Measurements from ENCODE around the gene NPTXR.

Gene NPTXR

DNA sequence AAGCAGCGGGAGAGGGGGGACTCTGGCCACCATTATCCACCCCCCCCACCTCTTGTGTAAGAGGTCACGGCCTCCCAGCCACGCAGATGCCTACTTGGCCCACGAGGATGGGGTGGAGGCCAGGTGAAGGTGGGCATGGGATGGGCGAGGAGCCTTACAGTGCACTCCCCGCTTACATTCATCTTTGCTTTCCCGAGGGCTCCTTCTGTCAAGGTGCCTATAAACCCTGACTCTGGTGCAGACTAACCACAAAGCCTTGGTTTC is 13.1 kb downstream of the NPTXR start:
- TF ChIP-seq, protein P1, sequence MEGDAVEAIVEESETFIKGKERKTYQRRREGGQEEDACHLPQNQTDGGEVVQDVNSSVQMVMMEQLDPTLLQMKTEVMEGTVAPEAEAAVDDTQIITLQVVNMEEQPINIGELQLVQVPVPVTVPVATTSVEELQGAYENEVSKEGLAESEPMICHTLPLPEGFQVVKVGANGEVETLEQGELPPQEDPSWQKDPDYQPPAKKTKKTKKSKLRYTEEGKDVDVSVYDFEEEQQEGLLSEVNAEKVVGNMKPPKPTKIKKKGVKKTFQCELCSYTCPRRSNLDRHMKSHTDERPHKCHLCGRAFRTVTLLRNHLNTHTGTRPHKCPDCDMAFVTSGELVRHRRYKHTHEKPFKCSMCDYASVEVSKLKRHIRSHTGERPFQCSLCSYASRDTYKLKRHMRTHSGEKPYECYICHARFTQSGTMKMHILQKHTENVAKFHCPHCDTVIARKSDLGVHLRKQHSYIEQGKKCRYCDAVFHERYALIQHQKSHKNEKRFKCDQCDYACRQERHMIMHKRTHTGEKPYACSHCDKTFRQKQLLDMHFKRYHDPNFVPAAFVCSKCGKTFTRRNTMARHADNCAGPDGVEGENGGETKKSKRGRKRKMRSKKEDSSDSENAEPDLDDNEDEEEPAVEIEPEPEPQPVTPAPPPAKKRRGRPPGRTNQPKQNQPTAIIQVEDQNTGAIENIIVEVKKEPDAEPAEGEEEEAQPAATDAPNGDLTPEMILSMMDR (IDR thresholded peaks at IDR 0.05; ENCODE audit: low read depth, low read length), result no peak
- H3K4me3 ChIP-seq (ENCODE audit: low read depth, low read length), result no peak overlapping the region

DNA sequence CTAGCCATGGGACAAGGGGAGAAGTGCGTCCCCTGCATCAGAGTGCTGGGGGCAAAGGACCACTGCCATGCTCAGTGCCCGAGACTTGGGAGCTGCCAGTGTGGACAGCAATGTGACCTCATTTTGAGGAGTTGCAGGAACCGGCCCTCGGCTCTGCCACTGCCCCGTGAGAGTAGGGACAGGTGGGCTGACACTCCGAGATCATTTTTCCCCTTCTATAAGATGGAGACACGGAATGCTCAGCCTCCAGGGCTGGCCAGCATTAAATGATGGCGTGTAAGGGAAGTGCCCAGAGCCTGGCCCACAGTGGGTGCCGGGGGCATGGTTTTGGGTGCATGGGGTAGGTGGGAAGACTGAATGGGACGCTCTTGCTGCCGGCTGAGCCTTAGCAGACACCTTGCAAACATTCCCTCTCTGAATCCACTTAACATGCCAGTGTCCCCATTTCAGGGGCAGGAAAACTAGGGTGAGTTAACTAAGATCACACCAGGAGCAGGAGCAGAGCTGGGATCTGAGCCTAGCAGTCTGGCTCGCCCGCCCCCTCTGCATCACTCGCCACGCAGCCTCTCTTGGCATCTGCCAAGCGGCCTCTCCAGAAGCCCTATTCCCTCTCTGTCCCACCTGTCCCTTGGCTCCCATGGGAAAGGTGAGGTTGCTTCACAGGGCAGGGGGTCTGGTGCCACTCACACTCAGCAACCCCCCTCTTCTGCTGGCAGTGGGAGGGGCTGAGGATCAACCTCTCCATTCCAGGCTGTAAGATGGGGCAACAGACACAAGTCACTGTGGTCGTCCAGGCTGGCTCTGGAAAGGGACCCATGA is 13.6 kb downstream of the NPTXR start:
- no peak overlapping the region for H3K4me3 ChIP-seq (ENCODE audit: low read depth, low read length)
- TF ChIP-seq, protein P1 (IDR thresholded peaks at IDR 0.05; ENCODE audit: low read depth, low read length), result no peak

DNA sequence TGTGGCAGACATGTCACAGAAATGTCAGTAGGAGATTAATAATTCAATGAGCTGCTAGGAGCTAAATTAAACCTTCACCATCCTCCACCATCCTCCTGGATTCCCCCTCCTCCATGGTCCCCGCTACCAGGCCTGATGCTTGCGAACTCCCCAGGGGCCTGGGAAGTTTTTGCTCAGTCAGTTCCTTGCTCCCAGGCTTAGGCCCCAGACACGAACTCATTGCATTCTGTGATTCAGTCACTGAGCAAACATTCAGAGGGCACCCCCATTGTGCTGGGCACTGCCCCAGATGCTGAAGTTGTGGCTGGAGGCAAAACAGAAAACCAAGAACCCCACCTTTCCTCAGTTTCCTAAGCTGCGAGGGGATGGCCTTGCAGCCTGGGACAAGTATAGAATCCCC is 14.3 kb downstream of the NPTXR start:
- TF ChIP-seq, protein P1 (IDR thresholded peaks at IDR 0.05; ENCODE audit: low read depth, low read length), result no peak
- no peak overlapping the region for H3K4me3 ChIP-seq (ENCODE audit: low read depth, low read length)

DNA sequence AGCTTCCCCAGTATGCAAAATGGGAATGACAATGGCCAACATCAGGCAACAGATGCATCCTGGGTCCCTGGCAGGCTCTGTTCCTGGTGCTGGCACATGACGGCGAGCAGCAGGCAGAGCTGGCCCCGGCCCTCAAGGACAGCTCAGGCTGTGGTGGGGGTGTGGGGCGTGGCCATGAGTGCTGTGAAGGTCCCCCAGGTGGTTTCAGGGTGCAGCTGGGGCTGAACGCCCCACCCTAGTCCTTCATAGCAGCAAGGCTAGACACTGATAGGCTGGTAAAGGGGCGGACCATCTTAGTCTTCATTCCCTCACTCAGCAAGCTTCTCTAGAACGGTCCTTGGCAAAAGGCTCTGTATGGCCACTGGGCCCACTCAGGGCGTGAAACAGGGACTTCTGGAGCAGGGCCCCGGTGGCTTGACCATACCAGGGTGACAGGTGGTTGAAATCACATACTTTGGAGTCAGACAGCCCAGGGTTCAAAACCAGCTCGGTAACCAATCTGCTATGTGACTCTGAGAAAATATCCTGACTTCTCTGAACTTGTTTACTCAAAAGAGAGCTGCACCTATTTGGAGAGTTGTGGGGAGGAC is 15.1 kb downstream of the NPTXR start:
- H3K4me3 ChIP-seq (ENCODE audit: low read depth, low read length), result no peak overlapping the region
- TF ChIP-seq, protein P1 (IDR thresholded peaks at IDR 0.05; ENCODE audit: low read depth, low read length), result no peak

DNA sequence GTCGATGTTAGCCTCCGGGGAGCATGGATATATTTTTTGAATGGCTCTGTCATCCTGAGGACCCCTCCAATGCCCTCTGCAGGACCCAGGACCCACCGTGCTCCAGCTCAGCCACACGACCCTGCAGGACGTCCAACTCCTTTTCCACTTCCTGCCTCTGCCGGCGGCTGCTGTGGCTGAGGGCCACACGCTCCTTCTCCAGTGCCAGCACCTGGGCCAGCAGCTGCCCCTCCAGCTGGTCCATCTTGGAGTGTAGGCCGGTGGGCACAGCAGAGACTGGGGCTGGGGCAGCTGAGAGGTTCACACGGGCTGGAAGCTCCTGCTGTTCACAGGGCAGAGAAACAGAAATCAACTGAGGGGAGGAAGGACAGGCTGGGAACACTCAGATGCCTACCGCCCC is 15.6 kb downstream of the NPTXR start:
- TF ChIP-seq, protein P1 (IDR thresholded peaks at IDR 0.05; ENCODE audit: low read depth, low read length), result no peak
- no peak overlapping the region for H3K4me3 ChIP-seq (ENCODE audit: low read depth, low read length)

DNA sequence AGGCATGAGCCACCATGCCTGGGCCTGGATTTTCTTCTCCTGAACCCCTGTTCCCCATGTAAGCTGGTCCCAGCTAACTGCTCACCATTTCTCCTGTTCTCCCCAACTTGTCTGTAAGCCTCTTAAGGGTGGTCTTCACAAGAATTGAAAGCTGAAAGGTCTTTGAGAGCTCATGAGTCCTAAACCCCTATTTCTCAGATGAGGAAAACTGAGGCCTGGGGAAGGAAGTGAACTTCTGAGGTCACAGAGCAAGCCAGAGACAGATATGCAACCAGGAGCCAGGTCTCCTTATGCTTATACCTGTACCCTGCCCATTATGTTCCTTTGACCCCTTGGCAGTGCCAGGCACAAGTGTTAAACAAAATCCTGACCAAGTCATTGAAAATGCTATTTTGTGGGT is 16.3 kb downstream of the NPTXR start:
- TF ChIP-seq, protein P1 (IDR thresholded peaks at IDR 0.05; ENCODE audit: low read depth, low read length), result no peak
- no peak overlapping the region for H3K4me3 ChIP-seq (ENCODE audit: low read depth, low read length)

DNA sequence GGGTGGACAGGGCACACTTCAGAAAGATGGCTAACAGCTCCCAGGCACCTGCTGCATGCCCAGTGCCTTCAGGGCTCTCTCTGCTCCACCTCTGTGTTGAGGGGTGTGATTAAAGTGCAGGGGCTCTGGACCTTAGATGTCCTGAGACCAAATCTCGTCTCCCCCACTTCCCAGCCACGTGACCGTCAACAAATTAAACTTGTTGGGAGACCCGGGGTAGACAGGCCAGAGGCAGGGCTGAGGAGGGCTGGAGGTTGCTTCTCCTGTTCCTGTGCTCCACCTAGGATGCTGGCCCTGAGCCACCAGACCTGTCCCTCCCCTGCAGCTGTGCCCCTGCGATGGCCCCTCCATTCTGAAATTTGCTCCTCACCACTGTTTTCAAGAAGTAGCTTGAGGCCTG is 17.0 kb downstream of the NPTXR start:
- TF ChIP-seq, protein P1 (IDR thresholded peaks at IDR 0.05; ENCODE audit: low read depth, low read length), result no peak
- no peak overlapping the region for H3K4me3 ChIP-seq (ENCODE audit: low read depth, low read length)
